Transverse colon (tissue), 4 donors: ENCODE data around the gene HSD17B3.
"Not testable (repeated sequence)": the region's sequence is repeated elsewhere in the genome, so short reads cannot be mapped to it uniquely, and the experiment has no call there.

Experiments
- CTCF ChIP-seq, 5 experiments: fragments of 200-600 bp in 3 of 5; fragments of 450-650 bp in 2 of 5; sonication (generic) in 3 of 5; IDR thresholded peaks; 1 replicate in 2 of 5; 2 replicates in 3 of 5; pipeline ENCODE4 v1.5.1; 2016 to 2017; ENCODE audit warnings: antibody characterized with exemption in 5 of 5, inconsistent platforms in 3 of 5, mild to moderate bottlenecking in 2 of 5, moderate library complexity in 1 of 5
- EP300 ChIP-seq: sonication (generic); formaldehyde crosslinking; IDR thresholded peaks from one replicate; pipeline ENCODE4 v1.6.1; 2017; ENCODE audit warnings: antibody characterized with exemption, low read depth
- POLR2AphosphoS5 ChIP-seq, 3 donors: sonication (generic); formaldehyde crosslinking; IDR thresholded peaks; one replicate each; pipeline ENCODE4 v1.6.1; 2016; ENCODE audit warnings: antibody characterized with exemption in 3 of 3

- not testable (repeated sequence) for TF ChIP-seq CTCF (IDR thresholded peaks at IDR 0.05); POLR2AphosphoS5 (IDR thresholded peaks at IDR 0.05); EP300
Observed at GRCh38 chr9:96236337-96236736, 65.6 kb downstream of the HSD17B3 start.
